T-cell (primary cell): Measurements from ENCODE around the gene HSDL2. TPM values are rescaled to one million over a fixed set of nuclear protein-coding genes. Genes with fewer than 3 reads are reported as not detected.

ENCODE experiments used
- ATAC-seq, 4 experiments: fragments of 200-7000 bp in 3 of 4; fragments of 150-1000 bp in 1 of 4; cut with Tn5 transposase; replicated peaks in 1 of 4; 1 replicate in 3 of 4; 2 replicates in 1 of 4; pipeline ENCODE4 v1.10.0; 2021; ENCODE audit warnings: moderate library complexity in 3 of 4, mild to moderate bottlenecking in 2 of 4, moderate number of reproducible peaks in 1 of 4
- CTCF ChIA-PET, 2 donors: fragments of 300-600 bp; sonication (Branson Sonifier 250); formaldehyde crosslinking; loops; one replicate each; lab custom pipeline; 2022; ENCODE audit warnings: antibody characterized with exemption in 2 of 2; lab: Charles Lee
- POLR2A ChIA-PET, 2 donors: fragments of 300-600 bp; sonication (Branson Sonifier 250); formaldehyde crosslinking; loops; one replicate each; lab custom pipeline; 2022; ENCODE audit warnings: antibody characterized with exemption in 2 of 2; lab: Charles Lee
- DNase-seq, 35 experiments: peaks; one replicate each; pipeline versions ENCODE4 v3.0.0 to v3.0.0-alpha.2; 2013 to 2023
- H3K27ac ChIP-seq: one replicate; pipeline ENCODE4 v1.5.1; 2013; ENCODE audit warnings: low read length
- H3K27me3 ChIP-seq, 2 experiments: replicated peaks in 1 of 2; 1 replicate in 1 of 2; 2 replicates in 1 of 2; pipeline versions ENCODE4 v1.6.1 to v1.7.0; 2013; ENCODE audit warnings: low read length in 1 of 2, mixed read lengths in 1 of 2; ENCODE audit not compliant: control insufficient read depth in 2 of 2, insufficient read depth in 2 of 2; ENCODE audit errors: extremely low read depth in 1 of 2
- H3K36me3 ChIP-seq, 2 donors: 1 replicate in 1 of 2; 2 replicates in 1 of 2; pipeline versions ENCODE4 v1.6.1 to v1.7.0; 2013; ENCODE audit warnings: low read length in 1 of 2; ENCODE audit not compliant: control insufficient read depth in 2 of 2, insufficient read depth in 1 of 2; ENCODE audit errors: extremely low read depth in 1 of 2
- H3K4me1 ChIP-seq, 2 experiments: 1 replicate in 1 of 2; 2 replicates in 1 of 2; pipeline versions ENCODE4 v1.6.1 to v1.7.0; 2013; ENCODE audit warnings: low read length in 2 of 2, mixed read lengths in 1 of 2; ENCODE audit not compliant: insufficient read depth in 2 of 2, control insufficient read depth in 1 of 2; ENCODE audit errors: extremely low read depth in 1 of 2
- H3K4me3 ChIP-seq, 2 donors: 1 replicate in 1 of 2; 2 replicates in 1 of 2; pipeline versions ENCODE4 v1.5.1 to v1.7.0; 2013; ENCODE audit warnings: mild to moderate bottlenecking in 2 of 2, low read length in 1 of 2, moderate library complexity in 1 of 2; ENCODE audit not compliant: control insufficient read depth in 1 of 2; ENCODE audit errors: extremely low read depth in 1 of 2
- H3K9me3 ChIP-seq: 2 replicates; pipeline ENCODE4 v1.7.0; 2013
- H3K27ac Mint-ChIP-seq, 2 donors: one replicate each; pipeline ENCODE4 v1.8.0; 2020 to 2021; ENCODE audit warnings: mild to moderate bottlenecking in 2 of 2, mixed read lengths in 2 of 2
- H3K27me3 Mint-ChIP-seq, 2 donors: one replicate each; pipeline ENCODE4 v1.8.0; 2021 to 2022; ENCODE audit warnings: mixed read lengths in 2 of 2
- H3K36me3 Mint-ChIP-seq: one replicate; pipeline ENCODE4 v1.8.0; 2021; ENCODE audit warnings: mixed read lengths
- H3K4me1 Mint-ChIP-seq, 3 donors: one replicate each; pipeline ENCODE4 v1.8.0; 2020 to 2022; ENCODE audit warnings: mixed read lengths in 3 of 3, mild to moderate bottlenecking in 1 of 3
- H3K4me3 Mint-ChIP-seq, 3 donors: one replicate each; pipeline ENCODE4 v1.8.0; 2020 to 2022; ENCODE audit warnings: mild to moderate bottlenecking in 3 of 3, mixed read lengths in 3 of 3, moderate library complexity in 3 of 3
- H3K9me3 Mint-ChIP-seq, 3 donors: one replicate each; pipeline ENCODE4 v1.8.0; 2020 to 2022; ENCODE audit warnings: mixed read lengths in 3 of 3
- WGBS: methylation state at CpG from one replicate; pipeline ENCODE4 v1.1.5; 2013; ENCODE audit warnings: missing lambda C conversion rate; ENCODE audit not compliant: insufficient coverage; 5-methylcytosine and 5-hydroxymethylcytosine counted together
- total RNA-seq, 35 experiments: library from RNA in 6 of 35; stranded (reverse) in 6 of 35; fragments of 120-200 nt in 1 of 35; gene quantifications; one replicate each; pipeline versions ENCODE4 v1.2.1 to v1.2.4 and lab custom pipeline; 2013 to 2026

HSDL2 gene
- total RNA-seq, 5 donors from 2014 or later (not counting 1 experiment from before 2014, with no cell fraction given): 9.1 to 11.8 (median 10.8) TPM

DNA sequence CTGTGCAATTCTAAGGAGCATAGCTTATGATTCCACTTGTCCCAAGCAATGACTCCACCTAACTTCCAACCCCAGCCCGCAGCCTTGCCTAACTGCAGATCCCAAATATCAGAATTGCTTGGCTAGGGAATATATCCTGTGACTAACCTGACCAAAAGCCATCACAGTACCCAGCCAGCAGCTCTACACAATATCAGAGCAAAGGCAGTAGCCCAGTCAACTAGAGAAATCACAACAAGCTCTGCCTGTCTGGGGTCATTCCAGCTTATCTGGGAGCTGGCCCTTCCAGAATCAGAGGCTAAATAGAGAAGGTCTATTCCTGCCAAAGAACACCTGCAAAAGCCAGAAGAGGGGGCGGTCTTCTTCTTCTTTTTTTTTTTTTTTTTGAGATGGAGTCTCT lies 97.4 kb downstream of the HSDL2 start:
- Mint-ChIP-seq H3K36me3 (peaks cover 35% of the 10 kb centered on the region), H3K27ac (no peak overlapping the region), H3K4me1 (no peaks in the 10 kb centered on the region), H3K27me3 (no peaks in the 10 kb centered on the region), H3K9me3 (peaks cover 0 to 9% (median 4%) of the 10 kb centered on the region in 3 donors), H3K4me3 (no peak overlapping the region)
- H3K36me3 ChIP-seq: peaks cover 0 to under 1% of the 10 kb centered on the region in 2 donors
- POLR2A ChIA-PET: interaction anchor here in 1 of 2 donors (0.5 kb wide), 2 partner anchors 70 to 1670 kb away, joined by 4 read pairs; no protein-coding TSS in a partner anchor
- no peak for ATAC-seq
- no peaks in the 10 kb centered on the region for H3K4me1 ChIP-seq
- H3K27me3 ChIP-seq: no peaks in the 10 kb centered on the region
- H3K27ac ChIP-seq: no peak overlapping the region
- no peak for DNase-seq
- no peak overlapping the region for H3K4me3 ChIP-seq
- no peaks in the 10 kb centered on the region for H3K9me3 ChIP-seq
- CTCF ChIA-PET: no interaction called here
- 83% methylated on average over 1 of the region's 2 CpGs for WGBS

DNA sequence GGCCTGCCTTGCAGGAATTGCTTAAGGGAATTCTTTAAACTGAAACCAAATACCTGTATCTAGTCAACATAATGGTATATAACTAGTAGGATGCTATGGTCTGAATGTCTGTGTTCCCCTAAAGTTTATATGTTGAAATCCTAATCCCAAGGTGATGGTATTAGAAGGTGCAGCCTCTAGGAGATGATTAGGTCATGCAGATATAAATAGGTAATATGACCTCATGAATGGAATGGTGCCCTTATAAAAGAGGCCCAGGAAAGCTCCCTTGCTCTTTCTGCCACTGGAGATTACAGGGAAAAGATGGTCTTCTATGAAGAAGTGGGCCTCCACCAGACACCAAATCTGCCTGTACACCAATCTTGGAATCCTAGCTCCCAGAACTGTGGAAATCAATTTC lies 99.3 kb downstream of the HSDL2 start:
- no peak overlapping the region for H3K4me3 Mint-ChIP-seq
- ChIA-PET CTCF (no interaction called here), POLR2A (interaction anchor here in 1 of 2 donors (0.6 kb wide), 1 partner anchor 828 kb away, joined by 4 read pairs; no protein-coding TSS in a partner anchor)
- Histone ChIP-seq H3K36me3 (no peaks in the 10 kb centered on the region), H3K4me1 (no peaks in the 10 kb centered on the region), H3K9me3 (no peaks in the 10 kb centered on the region), H3K27ac (no peak overlapping the region), H3K4me3 (no peak overlapping the region), H3K27me3 (no peaks in the 10 kb centered on the region)
- ATAC-seq (no peak), DNase-seq (no peak)
- H3K4me1 Mint-ChIP-seq: no peaks in the 10 kb centered on the region
- peaks cover 32% of the 10 kb centered on the region for H3K36me3 Mint-ChIP-seq
- H3K27ac Mint-ChIP-seq: no peak overlapping the region
- peaks cover 0 to 9% (median 4%) of the 10 kb centered on the region in 3 donors for H3K9me3 Mint-ChIP-seq
- H3K27me3 Mint-ChIP-seq: no peaks in the 10 kb centered on the region

DNA sequence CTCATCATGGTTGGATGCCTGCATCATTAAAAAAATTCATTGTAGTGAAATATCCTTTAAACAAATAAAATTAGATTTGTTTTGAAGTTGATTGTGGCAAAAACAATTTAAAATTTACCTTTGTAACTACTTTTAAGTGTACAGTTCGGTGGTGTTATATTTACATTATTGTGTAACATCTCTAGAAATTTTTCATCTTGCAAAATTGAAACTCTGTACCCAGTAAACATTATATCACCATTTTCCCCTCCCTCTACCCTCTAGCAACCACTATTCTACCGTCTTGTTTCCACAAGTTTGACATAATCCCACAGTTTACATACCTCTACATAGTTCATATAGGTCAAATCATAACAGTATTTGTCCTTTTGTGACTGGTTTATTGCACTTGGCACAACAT lies 104.7 kb downstream of the HSDL2 start:
- CTCF ChIA-PET: no interaction called here
- H3K9me3 Mint-ChIP-seq: no peaks in the 10 kb centered on the region
- Histone ChIP-seq H3K27ac (no peak overlapping the region), H3K9me3 (no peaks in the 10 kb centered on the region), H3K4me1 (peaks cover 5 to 18% of the 10 kb centered on the region in 2 experiments), H3K36me3 (no peaks in the 10 kb centered on the region), H3K4me3 (no peak overlapping the region), H3K27me3 (no peaks in the 10 kb centered on the region)
- DNase-seq (no peak), ATAC-seq (no peak)
- WGBS: no CpG with 5 or more reads among the region's 2 CpGs
- H3K4me1 Mint-ChIP-seq: peaks cover 26 to 35% (median 27%) of the 10 kb centered on the region in 3 donors
- H3K27me3 Mint-ChIP-seq: no peaks in the 10 kb centered on the region
- no peaks in the 10 kb centered on the region for H3K36me3 Mint-ChIP-seq
- H3K27ac Mint-ChIP-seq: no peak overlapping the region
- no peak overlapping the region for H3K4me3 Mint-ChIP-seq
- POLR2A ChIA-PET: interaction anchor here in 1 of 2 donors (0.6 kb wide), 1 partner anchor 27 kb away, joined by 4 read pairs; no protein-coding TSS in a partner anchor

DNA sequence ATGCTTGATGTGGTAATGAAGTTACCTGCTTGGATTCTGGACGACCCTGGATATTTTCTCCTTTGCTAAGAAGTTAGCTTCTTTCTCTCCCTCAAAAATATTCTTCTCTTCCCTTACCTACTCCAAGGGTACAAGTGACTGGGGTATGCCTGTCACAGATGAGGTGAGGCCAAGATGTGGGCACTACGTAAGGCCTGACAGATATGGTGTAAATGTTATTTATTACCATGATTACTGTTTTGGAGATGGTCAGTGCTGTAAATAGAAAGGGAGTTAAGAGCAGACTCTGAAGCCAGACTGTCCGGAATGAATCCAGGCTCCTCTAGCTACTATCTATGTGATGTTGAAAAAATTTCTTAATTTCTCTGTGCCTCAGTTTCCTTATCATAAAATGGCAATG lies 105.7 kb downstream of the HSDL2 start:
- Mint-ChIP-seq H3K36me3 (no peaks in the 10 kb centered on the region), H3K27ac (peak overlapping the region; percentile 84 to 96), H3K27me3 (no peaks in the 10 kb centered on the region), H3K4me3 (peak overlapping the region; percentile 92 to 95 (median 93)), H3K9me3 (no peaks in the 10 kb centered on the region), H3K4me1 (peaks cover 29 to 43% (median 36%) of the 10 kb centered on the region in 3 donors)
- POLR2A ChIA-PET: interaction anchor here in 1 of 2 donors (0.7 kb wide), 1 partner anchor 41 kb away, joined by 3 read pairs; no protein-coding TSS in a partner anchor
- Histone ChIP-seq H3K27ac (no peak overlapping the region), H3K4me1 (peaks cover 5 to 18% of the 10 kb centered on the region in 2 experiments), H3K9me3 (no peaks in the 10 kb centered on the region), H3K36me3 (no peaks in the 10 kb centered on the region), H3K4me3 (peak overlapping the region in 1 of 2 donors; percentile 88), H3K27me3 (no peaks in the 10 kb centered on the region)
- DNase-seq (no peak), ATAC-seq (no peak)
- CTCF ChIA-PET: no interaction called here
- no CpG with 5 or more reads among the region's 3 CpGs for WGBS

DNA sequence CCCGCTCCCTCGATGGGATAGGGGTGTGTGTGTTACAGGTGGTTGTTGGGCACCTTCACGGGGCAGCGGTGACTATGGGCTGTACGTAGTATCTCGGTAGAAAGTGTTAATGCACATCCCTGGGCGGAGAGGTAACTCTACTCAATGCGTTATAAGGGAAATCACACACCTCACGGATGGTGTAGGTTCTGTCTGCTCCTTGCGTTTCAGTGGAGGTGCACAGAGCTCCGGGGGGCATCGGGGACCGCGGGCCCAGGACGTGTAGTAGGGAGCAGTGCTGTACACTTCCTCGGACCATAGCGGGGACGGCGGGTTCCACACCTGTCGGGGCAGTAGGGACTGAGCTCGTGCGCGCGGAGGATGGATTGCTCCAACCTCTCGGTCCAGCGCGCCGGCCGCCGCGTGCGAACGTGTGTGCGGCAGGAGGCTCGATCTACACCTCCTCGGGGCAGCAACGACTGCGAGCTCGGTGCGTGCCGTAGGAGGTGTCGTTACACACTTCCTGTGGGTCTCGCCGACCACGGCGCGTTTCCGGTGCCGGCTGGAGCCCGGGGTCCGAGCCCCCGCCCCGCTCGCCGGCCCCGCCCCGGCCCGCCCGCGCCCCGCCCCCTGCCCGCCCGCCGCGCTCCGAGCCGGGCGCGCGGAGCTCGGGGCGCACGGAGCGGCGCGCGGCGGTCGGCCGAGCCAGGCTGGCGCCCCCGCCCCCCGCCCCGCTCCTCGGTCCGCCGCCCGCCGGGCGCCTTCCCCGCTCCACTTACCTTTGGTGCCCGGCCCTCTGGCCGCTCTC lies 106.5 kb downstream of the HSDL2 start, which contains the start of gene KIAA1958:
TSS of gene KIAA1958 (plus strand) at position 607 of the 787 bp plus-strand sequence. CDS start 87,254 bp downstream, outside the sequence.
- no peaks in the 10 kb centered on the region for H3K9me3 Mint-ChIP-seq
- peaks cover 5 to 18% of the 10 kb centered on the region in 2 experiments for H3K4me1 ChIP-seq
- peaks cover 29 to 45% (median 38%) of the 10 kb centered on the region in 3 donors for H3K4me1 Mint-ChIP-seq
- POLR2A ChIA-PET: interaction anchor here (0.6 to 0.7 kb wide), 3 partner anchors 29 to 237 kb away, joined by 4 to 8 read pairs (median 4); partner anchors contain the start of gene INIP (in 1 of the 2)
- H3K27ac ChIP-seq: peak within 1 kb of the TSS; percentile 60
- H3K9me3 ChIP-seq: no peaks in the 10 kb centered on the region
- no peaks in the 10 kb centered on the region for H3K27me3 Mint-ChIP-seq
- H3K4me3 ChIP-seq: peak within 1 kb of the TSS; percentile 80 to 88
- H3K36me3 Mint-ChIP-seq: no peaks in the 10 kb centered on the region
- WGBS: under 1% methylated on average over 75 of the region's 93 CpGs
- H3K27ac Mint-ChIP-seq: peak within 1 kb of the TSS; percentile 85 to 96
- DNase-seq (peak; percentile 43 to 86 (median 66)), ATAC-seq (peak; percentile 84 to 90 (median 88))
- peak within 1 kb of the TSS; percentile 93 to 95 (median 95) for H3K4me3 Mint-ChIP-seq
- no peaks in the 10 kb centered on the region for H3K36me3 ChIP-seq
- CTCF ChIA-PET: interaction anchor here in 1 of 2 donors (1.1 kb wide), 1 partner anchor 231 kb away, joined by 4 read pairs; the partner anchor contains the start of gene INIP
- no peaks in the 10 kb centered on the region for H3K27me3 ChIP-seq
